ENCODE measurements around the gene BFSP1. TPM values are rescaled to one million over a fixed set of nuclear protein-coding genes. Genes with fewer than 3 reads are reported as not detected.

BFSP1 gene
- total RNA-seq, 1 experiment from 2014 or later, result not detected

GRCh38 chr20:17504066-17504897 lies 26.9 kb downstream of the BFSP1 start:
- no peak overlapping the region for H3K27ac ChIP-seq (ENCODE audit: low read length)
- DNase-seq, result no peak

GRCh38 chr20:17503301-17504065 lies 27.7 kb downstream of the BFSP1 start:
- Histone ChIP-seq H3K4me1 (ENCODE audit: low read length) (peaks cover 8% of the 10 kb centered on the region), H3K27ac (ENCODE audit: low read length) (no peak overlapping the region), H3K4me2 (ENCODE audit: low read depth, low read length, poor library complexity, severe bottlenecking) (no peak overlapping the region), H3K27me3 (ENCODE audit: low read length) (no peaks in the 10 kb centered on the region), H3K4me3 (ENCODE audit: low read length) (no peak overlapping the region), H3K79me2 (ENCODE audit: low read length) (no peaks in the 10 kb centered on the region), H3K9me3 (ENCODE audit: low read length) (no peaks in the 10 kb centered on the region), H2AFZ (ENCODE audit: low read length) (no peak overlapping the region), H3K36me3 (ENCODE audit: insufficient read depth, low read length) (no peaks in the 10 kb centered on the region), H3K9me2 (replicated peaks; ENCODE audit: insufficient read depth, low read length) (no peaks in the 10 kb centered on the region), H3K9ac (ENCODE audit: low read length) (no peak overlapping the region), H4K20me1 (ENCODE audit: insufficient read depth, low read depth, low read length) (no peaks in the 10 kb centered on the region)
- no peak for DNase-seq

More at GRCh38 chr20:17504066-17504897, 26.9 kb downstream of the BFSP1 start:
- no peaks in the 10 kb centered on the region for H3K27me3 ChIP-seq (ENCODE audit: low read length)
- no peaks in the 10 kb centered on the region for H3K36me3 ChIP-seq (ENCODE audit: insufficient read depth, low read length)
- H4K20me1 ChIP-seq (ENCODE audit: insufficient read depth, low read depth, low read length), result no peaks in the 10 kb centered on the region
- H3K9me3 ChIP-seq (ENCODE audit: low read length), result no peaks in the 10 kb centered on the region
- peaks cover 8% of the 10 kb centered on the region for H3K4me1 ChIP-seq (ENCODE audit: low read length)
- H2AFZ ChIP-seq (ENCODE audit: low read length), result no peak overlapping the region
- no peak overlapping the region for H3K9ac ChIP-seq (ENCODE audit: low read length)
- peak overlapping the region; percentile 85 for H3K4me2 ChIP-seq (ENCODE audit: low read depth, low read length, poor library complexity, severe bottlenecking)
- no peaks in the 10 kb centered on the region for H3K9me2 ChIP-seq (replicated peaks; ENCODE audit: insufficient read depth, low read length)
- H3K79me2 ChIP-seq (ENCODE audit: low read length), result no peaks in the 10 kb centered on the region
- H3K4me3 ChIP-seq (ENCODE audit: low read length), result no peak overlapping the region

GRCh38 chr20:17502105-17502504 lies 29.1 kb downstream of the BFSP1 start:
- Histone ChIP-seq H3K36me3 (ENCODE audit: insufficient read depth, low read length) (no peaks in the 10 kb centered on the region), H3K9me2 (replicated peaks; ENCODE audit: insufficient read depth, low read length) (no peaks in the 10 kb centered on the region), H3K27ac (ENCODE audit: low read length) (no peak overlapping the region), H3K4me1 (ENCODE audit: low read length) (peaks cover 8% of the 10 kb centered on the region), H3K9ac (ENCODE audit: low read length) (no peak overlapping the region), H3K4me2 (ENCODE audit: low read depth, low read length, poor library complexity, severe bottlenecking) (no peak overlapping the region), H3K27me3 (ENCODE audit: low read length) (no peaks in the 10 kb centered on the region), H4K20me1 (ENCODE audit: insufficient read depth, low read depth, low read length) (no peaks in the 10 kb centered on the region), H2AFZ (ENCODE audit: low read length) (no peak overlapping the region), H3K4me3 (ENCODE audit: low read length) (no peak overlapping the region), H3K79me2 (ENCODE audit: low read length) (no peaks in the 10 kb centered on the region), H3K9me3 (ENCODE audit: low read length) (no peaks in the 10 kb centered on the region)
- no peak for DNase-seq

GRCh38 chr20:17501701-17502100 lies 29.5 kb downstream of the BFSP1 start:
- no peak overlapping the region for H3K9ac ChIP-seq (ENCODE audit: low read length)
- H4K20me1 ChIP-seq (ENCODE audit: insufficient read depth, low read depth, low read length), result no peaks in the 10 kb centered on the region
- H3K9me3 ChIP-seq (ENCODE audit: low read length), result no peaks in the 10 kb centered on the region
- H3K79me2 ChIP-seq (ENCODE audit: low read length), result no peaks in the 10 kb centered on the region
- no peak overlapping the region for H2AFZ ChIP-seq (ENCODE audit: low read length)
- H3K4me1 ChIP-seq (ENCODE audit: low read length), result peaks cover 8% of the 10 kb centered on the region
- no peak overlapping the region for H3K4me3 ChIP-seq (ENCODE audit: low read length)
- H3K9me2 ChIP-seq (replicated peaks; ENCODE audit: insufficient read depth, low read length), result no peaks in the 10 kb centered on the region
- H3K36me3 ChIP-seq (ENCODE audit: insufficient read depth, low read length), result no peaks in the 10 kb centered on the region
- H3K4me2 ChIP-seq (ENCODE audit: low read depth, low read length, poor library complexity, severe bottlenecking), result no peak overlapping the region
- no peak overlapping the region for H3K27ac ChIP-seq (ENCODE audit: low read length)
- H3K27me3 ChIP-seq (ENCODE audit: low read length), result no peaks in the 10 kb centered on the region
- DNase-seq, result no peak

GRCh38 chr20:17500826-17501225 lies 30.4 kb downstream of the BFSP1 start:
- Histone ChIP-seq H3K4me2 (ENCODE audit: low read depth, low read length, poor library complexity, severe bottlenecking) (no peak overlapping the region), H4K20me1 (ENCODE audit: insufficient read depth, low read depth, low read length) (no peaks in the 10 kb centered on the region), H3K79me2 (ENCODE audit: low read length) (no peaks in the 10 kb centered on the region), H3K9me3 (ENCODE audit: low read length) (no peaks in the 10 kb centered on the region), H3K9ac (ENCODE audit: low read length) (no peak overlapping the region), H3K27me3 (ENCODE audit: low read length) (no peaks in the 10 kb centered on the region), H3K9me2 (replicated peaks; ENCODE audit: insufficient read depth, low read length) (no peaks in the 10 kb centered on the region), H3K4me3 (ENCODE audit: low read length) (no peak overlapping the region), H3K36me3 (ENCODE audit: insufficient read depth, low read length) (no peaks in the 10 kb centered on the region), H2AFZ (ENCODE audit: low read length) (no peak overlapping the region), H3K27ac (ENCODE audit: low read length) (no peak overlapping the region), H3K4me1 (ENCODE audit: low read length) (peaks cover 8% of the 10 kb centered on the region)
- no peak for DNase-seq

- Histone ChIP-seq H3K9me2 (replicated peaks; ENCODE audit: insufficient read depth, low read length) (no peaks in the 10 kb centered on the region), H3K4me3 (ENCODE audit: low read length) (no peak overlapping the region), H3K36me3 (ENCODE audit: insufficient read depth, low read length) (no peaks in the 10 kb centered on the region), H3K79me2 (ENCODE audit: low read length) (no peaks in the 10 kb centered on the region), H2AFZ (ENCODE audit: low read length) (no peak overlapping the region), H3K9me3 (ENCODE audit: low read length) (no peaks in the 10 kb centered on the region), H3K27ac (ENCODE audit: low read length) (no peak overlapping the region), H3K4me2 (ENCODE audit: low read depth, low read length, poor library complexity, severe bottlenecking) (no peak overlapping the region), H4K20me1 (ENCODE audit: insufficient read depth, low read depth, low read length) (no peaks in the 10 kb centered on the region), H3K9ac (ENCODE audit: low read length) (no peak overlapping the region), H3K27me3 (ENCODE audit: low read length) (no peaks in the 10 kb centered on the region), H3K4me1 (ENCODE audit: low read length) (peaks cover 4% of the 10 kb centered on the region)
- no peak for DNase-seq
These were observed 30.9 kb downstream of the BFSP1 start for GRCh38 chr20:17500271-17500670.

GRCh38 chr20:17499041-17499440 lies 32.1 kb downstream of the BFSP1 start:
- no peaks in the 10 kb centered on the region for H3K27me3 ChIP-seq (ENCODE audit: low read length)
- H3K4me1 ChIP-seq (ENCODE audit: low read length), result no peaks in the 10 kb centered on the region
- no peaks in the 10 kb centered on the region for H3K9me3 ChIP-seq (ENCODE audit: low read length)
- H3K9me2 ChIP-seq (replicated peaks; ENCODE audit: insufficient read depth, low read length), result no peaks in the 10 kb centered on the region
- no peak overlapping the region for H2AFZ ChIP-seq (ENCODE audit: low read length)
- H4K20me1 ChIP-seq (ENCODE audit: insufficient read depth, low read depth, low read length), result no peaks in the 10 kb centered on the region
- no peak for DNase-seq
- H3K36me3 ChIP-seq (ENCODE audit: insufficient read depth, low read length), result no peaks in the 10 kb centered on the region
- no peak overlapping the region for H3K27ac ChIP-seq (ENCODE audit: low read length)
- H3K4me2 ChIP-seq (ENCODE audit: low read depth, low read length, poor library complexity, severe bottlenecking), result no peak overlapping the region
- H3K9ac ChIP-seq (ENCODE audit: low read length), result no peak overlapping the region
- H3K79me2 ChIP-seq (ENCODE audit: low read length), result no peaks in the 10 kb centered on the region
- H3K4me3 ChIP-seq (ENCODE audit: low read length), result no peak overlapping the region

- no peak overlapping the region for H3K27ac ChIP-seq (ENCODE audit: low read length)
These were observed 32.5 kb downstream of the BFSP1 start for GRCh38 chr20:17498641-17499040.

More at GRCh38 chr20:17498641-17499040, 32.5 kb downstream of the BFSP1 start:
- Histone ChIP-seq H3K9me2 (replicated peaks; ENCODE audit: insufficient read depth, low read length) (no peaks in the 10 kb centered on the region), H3K4me3 (ENCODE audit: low read length) (no peak overlapping the region), H3K4me1 (ENCODE audit: low read length) (no peaks in the 10 kb centered on the region), H3K36me3 (ENCODE audit: insufficient read depth, low read length) (no peaks in the 10 kb centered on the region), H3K27me3 (ENCODE audit: low read length) (no peaks in the 10 kb centered on the region), H3K4me2 (ENCODE audit: low read depth, low read length, poor library complexity, severe bottlenecking) (no peak overlapping the region), H3K79me2 (ENCODE audit: low read length) (no peaks in the 10 kb centered on the region), H2AFZ (ENCODE audit: low read length) (no peak overlapping the region), H3K9ac (ENCODE audit: low read length) (no peak overlapping the region), H4K20me1 (ENCODE audit: insufficient read depth, low read depth, low read length) (no peaks in the 10 kb centered on the region), H3K9me3 (ENCODE audit: low read length) (no peaks in the 10 kb centered on the region)
- no peak for DNase-seq
